HepG2 (cell line): ENCODE measurements around the gene ZNF341. TPM values are rescaled to one million over a fixed set of nuclear protein-coding genes. Genes with fewer than 3 reads are reported as not detected.

Experiments
- ATF7-NPFF ChIP-seq: sonication (generic); formaldehyde crosslinking; IDR thresholded peaks from 2 replicates; pipeline ENCODE4 v1.8.1; 2023; ENCODE audit warnings: mild to moderate bottlenecking, low read depth, missing genetic modification reagents, moderate library complexity
- CBX2 ChIP-seq, 2 experiments: fragments of 200-600 bp in 1 of 2; sonication (generic); formaldehyde crosslinking in 1 of 2; IDR thresholded peaks; 2 replicates each; pipeline versions ENCODE4 v1.7.0 to v1.8.1; 2018 to 2022; ENCODE audit warnings: low read depth in 2 of 2, low read length in 1 of 2, mild to moderate bottlenecking in 1 of 2, missing genetic modification reagents in 1 of 2
- CC2D1A ChIP-seq: sonication (generic); formaldehyde crosslinking; IDR thresholded peaks from 2 replicates; pipeline ENCODE4 v1.8.1; 2023; ENCODE audit warnings: mild to moderate bottlenecking, missing genetic modification reagents
- DNMT3B ChIP-seq: conservative IDR thresholded peaks from 2 replicates; pipeline ENCODE4 v1.6.1; 2016; ENCODE audit warnings: missing biosample characterization, control low read depth
- KDM3A ChIP-seq: IDR thresholded peaks from 2 replicates; pipeline ENCODE4 v1.6.1; 2018; ENCODE audit warnings: low read depth, missing compliant biosample characterization
- POLR2AphosphoS5 ChIP-seq: IDR thresholded peaks from 2 replicates; pipeline ENCODE4 v1.6.1; 2012; ENCODE audit warnings: low read depth, low read length
- SRF ChIP-seq: IDR thresholded peaks from 2 replicates; pipeline ENCODE4 v1.6.1; 2011; ENCODE audit warnings: mild to moderate bottlenecking, low read depth, low read length, moderate library complexity
- TBX3 ChIP-seq: fragments of 450-650 bp; IDR thresholded peaks from 2 replicates; pipeline ENCODE4 v1.6.1; 2017; ENCODE audit warnings: antibody characterized with exemption, mild to moderate bottlenecking, inconsistent platforms, borderline replicate concordance
- TCF7 ChIP-seq: sonication (generic); IDR thresholded peaks from 2 replicates; pipeline ENCODE4 v1.6.1; 2016; ENCODE audit warnings: antibody characterized with exemption, low read depth
- THYN1 ChIP-seq: sonication (generic); formaldehyde crosslinking; IDR thresholded peaks from 2 replicates; pipeline ENCODE4 v1.8.1; 2023; ENCODE audit warnings: low read depth, mild to moderate bottlenecking, moderate library complexity, missing genetic modification reagents, borderline replicate concordance
- ZNF224 ChIP-seq: sonication (generic); formaldehyde crosslinking; IDR thresholded peaks from 2 replicates; pipeline ENCODE4 v1.5.0; 2020; ENCODE audit warnings: mild to moderate bottlenecking, missing genetic modification reagents
- ZNF256 ChIP-seq: sonication (generic); formaldehyde crosslinking; conservative IDR thresholded peaks from 2 replicates; pipeline ENCODE4 v1.4.0; 2020; ENCODE audit warnings: missing genetic modification reagents
- ZNF317 ChIP-seq: sonication (generic); formaldehyde crosslinking; IDR thresholded peaks from 2 replicates; pipeline ENCODE4 v1.5.0; 2020; ENCODE audit warnings: mild to moderate bottlenecking, missing genetic modification reagents
- ZNF331 ChIP-seq: sonication (generic); formaldehyde crosslinking; IDR thresholded peaks from 2 replicates; pipeline ENCODE4 v1.4.0; 2020; ENCODE audit warnings: missing genetic modification reagents
- ZNF333 ChIP-seq: sonication (generic); formaldehyde crosslinking; IDR thresholded peaks from 2 replicates; pipeline ENCODE4 v1.4.0; 2020; ENCODE audit warnings: mild to moderate bottlenecking, missing genetic modification reagents, borderline replicate concordance
- ZNF350 ChIP-seq: sonication (generic); formaldehyde crosslinking; IDR thresholded peaks from 2 replicates; pipeline ENCODE4 v1.4.0; 2020; ENCODE audit warnings: mild to moderate bottlenecking, low read depth, missing genetic modification reagents, borderline replicate concordance
- ZNF460 ChIP-seq: sonication (generic); formaldehyde crosslinking; IDR thresholded peaks from 2 replicates; pipeline ENCODE4 v1.5.1; 2020; ENCODE audit warnings: missing genetic modification reagents, mild to moderate bottlenecking, borderline replicate concordance
- ZNF7 ChIP-seq: IDR thresholded peaks from 2 replicates; pipeline ENCODE4 v1.6.1; 2016; ENCODE audit warnings: missing biosample characterization, missing genetic modification reagents
- polyA plus RNA-seq, 8 experiments: library from polyadenylated mRNA; depleted of rRNA in 3 of 8; stranded (reverse) in 7 of 8; unstranded in 1 of 8; fragments of >200 nt; fragmentation: Illumina TruSeq in 4 of 8; extraction: Trizol in 4 of 8; gene quantifications; 2 replicates each; pipeline versions ENCODE4 v1.2.1 to v1.2.3, GENCODE V29; 2011 to 2016; ENCODE audit warnings: low read depth in 4 of 8, missing spikeins in 1 of 8, mixed read lengths in 1 of 8; ENCODE audit not compliant: insufficient read depth in 1 of 8
- total RNA-seq, 5 experiments: library from RNA; depleted of rRNA; stranded (reverse); fragments of >200 nt; fragmentation: Illumina TruSeq; extraction: Trizol; gene quantifications; 2 replicates each; pipeline ENCODE4 v1.2.3, GENCODE V29; 2016; ENCODE audit warnings: low read depth in 1 of 5
- TF ChIP-seq, protein P1 (sequence below): sonication (generic); formaldehyde crosslinking; conservative IDR thresholded peaks from 2 replicates; pipeline ENCODE4 v1.4.0; 2020; ENCODE audit warnings: mild to moderate bottlenecking, missing genetic modification reagents, moderate library complexity
- TF ChIP-seq, protein P2 (sequence below): IDR thresholded peaks from 2 replicates; pipeline ENCODE4 v1.6.1; 2016; ENCODE audit warnings: missing compliant biosample characterization, missing genetic modification reagents, borderline replicate concordance
- TF ChIP-seq, protein P3 (sequence below): sonication (generic); formaldehyde crosslinking; IDR thresholded peaks from 2 replicates; pipeline ENCODE4 v1.5.0; 2020; ENCODE audit warnings: missing genetic modification reagents
- TF ChIP-seq, protein P4 (sequence below): sonication (generic); formaldehyde crosslinking; conservative IDR thresholded peaks from 2 replicates; pipeline ENCODE4 v1.8.0; 2022; ENCODE audit warnings: mild to moderate bottlenecking, moderate library complexity, missing genetic modification reagents

The ZNF341 gene
- total and polyA plus RNA-seq, 2 of the 13 experiments (the other 11 are each of a cell fraction or from before 2014, with no cell fraction given), result 1.1 to 2.2 TPM

DNA sequence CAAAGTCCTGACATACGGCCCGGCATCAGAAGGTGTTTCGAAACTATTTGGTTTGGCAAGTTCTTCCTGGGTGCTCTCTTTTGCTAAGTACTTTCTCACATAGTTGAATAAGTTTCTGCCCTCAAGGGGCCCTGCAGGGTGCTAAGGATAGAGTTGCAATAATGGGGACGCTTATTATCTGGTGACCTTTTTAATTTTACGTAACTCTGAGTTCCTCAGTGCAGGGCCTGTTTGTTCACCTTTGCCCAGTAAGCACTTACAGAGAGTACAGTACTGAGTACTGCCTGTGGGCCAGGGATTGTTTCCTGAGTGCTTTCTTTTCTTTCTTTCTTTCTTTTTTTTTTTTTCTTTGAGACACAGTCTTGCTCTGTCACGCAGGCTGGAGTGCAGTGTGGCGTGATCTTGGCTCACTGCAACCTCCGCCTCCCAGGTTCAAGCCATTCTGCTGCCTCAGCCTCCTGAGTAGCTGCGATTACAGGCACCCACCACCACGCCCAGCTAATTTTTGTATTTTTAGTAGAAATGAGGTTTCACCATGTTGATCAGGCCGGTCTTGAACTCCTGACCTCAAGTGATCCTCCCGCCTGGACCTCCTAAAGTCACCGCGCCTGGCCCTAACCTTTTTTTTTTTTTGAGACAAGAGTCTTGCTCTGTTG, 7.2 kb upstream of the ZNF341 start (continued):
- no peak for TF ChIP-seq ZNF333
- TF ChIP-seq, protein P1, sequence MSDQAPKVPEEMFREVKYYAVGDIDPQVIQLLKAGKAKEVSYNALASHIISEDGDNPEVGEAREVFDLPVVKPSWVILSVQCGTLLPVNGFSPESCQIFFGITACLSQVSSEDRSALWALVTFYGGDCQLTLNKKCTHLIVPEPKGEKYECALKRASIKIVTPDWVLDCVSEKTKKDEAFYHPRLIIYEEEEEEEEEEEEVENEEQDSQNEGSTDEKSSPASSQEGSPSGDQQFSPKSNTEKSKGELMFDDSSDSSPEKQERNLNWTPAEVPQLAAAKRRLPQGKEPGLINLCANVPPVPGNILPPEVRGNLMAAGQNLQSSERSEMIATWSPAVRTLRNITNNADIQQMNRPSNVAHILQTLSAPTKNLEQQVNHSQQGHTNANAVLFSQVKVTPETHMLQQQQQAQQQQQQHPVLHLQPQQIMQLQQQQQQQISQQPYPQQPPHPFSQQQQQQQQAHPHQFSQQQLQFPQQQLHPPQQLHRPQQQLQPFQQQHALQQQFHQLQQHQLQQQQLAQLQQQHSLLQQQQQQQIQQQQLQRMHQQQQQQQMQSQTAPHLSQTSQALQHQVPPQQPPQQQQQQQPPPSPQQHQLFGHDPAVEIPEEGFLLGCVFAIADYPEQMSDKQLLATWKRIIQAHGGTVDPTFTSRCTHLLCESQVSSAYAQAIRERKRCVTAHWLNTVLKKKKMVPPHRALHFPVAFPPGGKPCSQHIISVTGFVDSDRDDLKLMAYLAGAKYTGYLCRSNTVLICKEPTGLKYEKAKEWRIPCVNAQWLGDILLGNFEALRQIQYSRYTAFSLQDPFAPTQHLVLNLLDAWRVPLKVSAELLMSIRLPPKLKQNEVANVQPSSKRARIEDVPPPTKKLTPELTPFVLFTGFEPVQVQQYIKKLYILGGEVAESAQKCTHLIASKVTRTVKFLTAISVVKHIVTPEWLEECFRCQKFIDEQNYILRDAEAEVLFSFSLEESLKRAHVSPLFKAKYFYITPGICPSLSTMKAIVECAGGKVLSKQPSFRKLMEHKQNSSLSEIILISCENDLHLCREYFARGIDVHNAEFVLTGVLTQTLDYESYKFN (CRISPR knock-in tag), result peak; percentile 92
- TF ChIP-seq, protein P2, sequence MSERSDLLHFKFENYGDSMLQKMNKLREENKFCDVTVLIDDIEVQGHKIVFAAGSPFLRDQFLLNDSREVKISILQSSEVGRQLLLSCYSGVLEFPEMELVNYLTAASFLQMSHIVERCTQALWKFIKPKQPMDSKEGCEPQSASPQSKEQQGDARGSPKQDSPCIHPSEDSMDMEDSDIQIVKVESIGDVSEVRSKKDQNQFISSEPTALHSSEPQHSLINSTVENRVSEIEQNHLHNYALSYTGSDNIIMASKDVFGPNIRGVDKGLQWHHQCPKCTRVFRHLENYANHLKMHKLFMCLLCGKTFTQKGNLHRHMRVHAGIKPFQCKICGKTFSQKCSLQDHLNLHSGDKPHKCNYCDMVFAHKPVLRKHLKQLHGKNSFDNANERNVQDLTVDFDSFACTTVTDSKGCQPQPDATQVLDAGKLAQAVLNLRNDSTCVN (CRISPR knock-in tag), result no peak; the same call in 1 of the 2 replicates
- TF ChIP-seq CBX2 (IDR thresholded peaks at IDR 0.05; ENCODE audit: low read depth, low read length), result no peak
- no peak for TF ChIP-seq CBX2 (CRISPR knock-in tag; IDR thresholded peaks at IDR 0.05; ENCODE audit: low read depth)
- 0 out of 2 replicates have a peak, but pooled peaks have one; percentile 47 for TF ChIP-seq ZNF224 (CRISPR knock-in tag)
- TF ChIP-seq ZNF7 (CRISPR knock-in tag), result no peak
- TF ChIP-seq KDM3A (CRISPR knock-in tag), result no peak; the same call in 1 of the 2 replicates
- TF ChIP-seq DNMT3B (CRISPR knock-in tag), result no peak
- TF ChIP-seq, protein P3, sequence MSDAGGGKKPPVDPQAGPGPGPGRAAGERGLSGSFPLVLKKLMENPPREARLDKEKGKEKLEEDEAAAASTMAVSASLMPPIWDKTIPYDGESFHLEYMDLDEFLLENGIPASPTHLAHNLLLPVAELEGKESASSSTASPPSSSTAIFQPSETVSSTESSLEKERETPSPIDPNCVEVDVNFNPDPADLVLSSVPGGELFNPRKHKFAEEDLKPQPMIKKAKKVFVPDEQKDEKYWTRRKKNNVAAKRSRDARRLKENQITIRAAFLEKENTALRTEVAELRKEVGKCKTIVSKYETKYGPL (CRISPR knock-in tag), result peak; percentile 77; the same call in 1 of the 2 replicates
- no peak for TF ChIP-seq ZNF256 (CRISPR knock-in tag)
- TF ChIP-seq TBX3, result no peak
- TF ChIP-seq SRF, result 0 out of 2 replicates have a peak, but pooled peaks have one; percentile 24
- TF ChIP-seq ATF7-NPFF (CRISPR knock-in tag), result no peak
- TF ChIP-seq ZNF460 (CRISPR knock-in tag), result peak; percentile 93; the same call in 1 of the 2 replicates
- TF ChIP-seq POLR2AphosphoS5, result no peak
- TF ChIP-seq ZNF317 (CRISPR knock-in tag), result peak; percentile 76; the same call in 1 of the 2 replicates
- TF ChIP-seq, protein P4, sequence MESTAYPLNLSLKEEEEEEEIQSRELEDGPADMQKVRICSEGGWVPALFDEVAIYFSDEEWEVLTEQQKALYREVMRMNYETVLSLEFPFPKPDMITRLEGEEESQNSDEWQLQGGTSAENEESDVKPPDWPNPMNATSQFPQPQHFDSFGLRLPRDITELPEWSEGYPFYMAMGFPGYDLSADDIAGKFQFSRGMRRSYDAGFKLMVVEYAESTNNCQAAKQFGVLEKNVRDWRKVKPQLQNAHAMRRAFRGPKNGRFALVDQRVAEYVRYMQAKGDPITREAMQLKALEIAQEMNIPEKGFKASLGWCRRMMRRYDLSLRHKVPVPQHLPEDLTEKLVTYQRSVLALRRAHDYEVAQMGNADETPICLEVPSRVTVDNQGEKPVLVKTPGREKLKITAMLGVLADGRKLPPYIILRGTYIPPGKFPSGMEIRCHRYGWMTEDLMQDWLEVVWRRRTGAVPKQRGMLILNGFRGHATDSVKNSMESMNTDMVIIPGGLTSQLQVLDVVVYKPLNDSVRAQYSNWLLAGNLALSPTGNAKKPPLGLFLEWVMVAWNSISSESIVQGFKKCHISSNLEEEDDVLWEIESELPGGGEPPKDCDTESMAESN (CRISPR knock-in tag), result no peak
- TF ChIP-seq ZNF350 (CRISPR knock-in tag), result no peak
- TF ChIP-seq CC2D1A (CRISPR knock-in tag), result no peak
- TF ChIP-seq TCF7, result peak; percentile 66
- peak; percentile 65; the same call in 1 of the 2 replicates for TF ChIP-seq ZNF331 (CRISPR knock-in tag)
- 0 out of 2 replicates have a peak, but pooled peaks have one; percentile 26 for TF ChIP-seq THYN1 (CRISPR knock-in tag)
